CD4-positive, alpha-beta T cell (primary cell): ENCODE measurements around the gene CTBP1. TPM values are rescaled to one million over a fixed set of nuclear protein-coding genes. Genes with fewer than 3 reads are reported as not detected.
"Not testable (repeated sequence)": the region's sequence is repeated elsewhere in the genome, so short reads cannot be mapped to it uniquely, and the experiment has no call there.

Experiments used
- ATAC-seq: fragments of 200-7000 bp; cut with Tn5 transposase; one replicate; pipeline ENCODE4 v1.10.0; 2022; ENCODE audit warnings: mild to moderate bottlenecking; ENCODE audit not compliant: poor library complexity
- CTCF ChIA-PET: fragments of 350-600 bp; sonication (Branson Sonifier 250); formaldehyde crosslinking; loops from one replicate; lab custom pipeline; 2021; ENCODE audit warnings: antibody characterized with exemption, inconsistent platforms; lab: Charles Lee
- POLR2A ChIA-PET: fragments of 350-600 bp; sonication (Branson Sonifier 250); formaldehyde crosslinking; loops from one replicate; lab custom pipeline; 2021; ENCODE audit warnings: antibody characterized with exemption, inconsistent platforms; lab: Charles Lee
- DNase-seq, 14 experiments: peaks; one replicate each; pipeline ENCODE4 v3.0.0-alpha.2; 2013 to 2020; ENCODE audit warnings: mixed read lengths in 2 of 14
- H3K27ac ChIP-seq, 2 donors: one replicate each; pipeline versions ENCODE4 v1.5.1 to v1.7.0; 2013; ENCODE audit warnings: low read length in 2 of 2, low read depth in 1 of 2, mild to moderate bottlenecking in 1 of 2
- H3K27me3 ChIP-seq, 2 experiments: 1 replicate in 1 of 2; 2 replicates in 1 of 2; pipeline versions ENCODE4 v1.6.1 to v1.7.0; 2013; ENCODE audit warnings: low read length in 2 of 2, control low read depth in 1 of 2, mild to moderate bottlenecking in 1 of 2, moderate library complexity in 1 of 2; ENCODE audit not compliant: insufficient read depth in 2 of 2, control insufficient read depth in 1 of 2
- H3K36me3 ChIP-seq: one replicate; pipeline ENCODE4 v1.6.1; 2013; ENCODE audit warnings: low read length, control low read depth; ENCODE audit not compliant: insufficient read depth
- H3K4me1 ChIP-seq: one replicate; pipeline ENCODE4 v1.6.1; 2013; ENCODE audit warnings: low read length, control low read depth; ENCODE audit not compliant: insufficient read depth
- H3K4me3 ChIP-seq: one replicate; pipeline ENCODE4 v1.5.1; 2013; ENCODE audit warnings: mild to moderate bottlenecking, low read length, moderate library complexity
- H3K9me3 ChIP-seq, 2 experiments: 1 replicate in 1 of 2; 2 replicates in 1 of 2; pipeline versions ENCODE4 v1.6.1 to v1.7.0; 2013; ENCODE audit warnings: low read length in 2 of 2, mild to moderate bottlenecking in 2 of 2, control low read depth in 1 of 2, moderate library complexity in 1 of 2; ENCODE audit not compliant: control insufficient read depth in 1 of 2, insufficient read depth in 1 of 2
- H3K27ac Mint-ChIP-seq: one replicate; pipeline ENCODE4 v1.8.0; 2020; ENCODE audit warnings: mixed read lengths
- H3K27me3 Mint-ChIP-seq: one replicate; pipeline ENCODE4 v1.8.0; 2021; ENCODE audit warnings: mixed read lengths
- H3K36me3 Mint-ChIP-seq: one replicate; pipeline ENCODE4 v1.8.0; 2021; ENCODE audit warnings: low read depth, mixed read lengths
- H3K4me1 Mint-ChIP-seq: one replicate; pipeline ENCODE4 v1.8.0; 2021; ENCODE audit warnings: low read depth, mixed read lengths
- H3K4me3 Mint-ChIP-seq: one replicate; pipeline ENCODE4 v1.8.0; 2020; ENCODE audit warnings: mild to moderate bottlenecking, mixed read lengths
- H3K9me3 Mint-ChIP-seq: one replicate; pipeline ENCODE4 v1.8.0; 2020; ENCODE audit warnings: mixed read lengths
- intact Hi-C, 2 experiments: fragments of 100-400 bp; cut with DNase I in 1 of 2; cut with micrococcal nuclease in 1 of 2; formaldehyde crosslinking; loops; one replicate each; pipeline versions ENCODE4 v1.15.1 to v1.9.0; 2023 to 2025; cut with DNase I, micrococcal nuclease
- total RNA-seq, 174 experiments: library from RNA in 2 of 174; stranded (reverse) in 2 of 174; gene quantifications; one replicate each; pipeline ENCODE4 v1.2.3 and lab custom pipeline; 2021 to 2026
- TF ChIP-seq, protein P1 (sequence below): fragments of 200-600 bp; IDR thresholded peaks from one replicate; pipeline ENCODE4 v1.8.0; 2022; ENCODE audit warnings: antibody characterized with exemption, mild to moderate bottlenecking

The CTBP1 gene
- total RNA-seq, 2 experiments from 2014 or later: 132 to 148 TPM

DNA sequence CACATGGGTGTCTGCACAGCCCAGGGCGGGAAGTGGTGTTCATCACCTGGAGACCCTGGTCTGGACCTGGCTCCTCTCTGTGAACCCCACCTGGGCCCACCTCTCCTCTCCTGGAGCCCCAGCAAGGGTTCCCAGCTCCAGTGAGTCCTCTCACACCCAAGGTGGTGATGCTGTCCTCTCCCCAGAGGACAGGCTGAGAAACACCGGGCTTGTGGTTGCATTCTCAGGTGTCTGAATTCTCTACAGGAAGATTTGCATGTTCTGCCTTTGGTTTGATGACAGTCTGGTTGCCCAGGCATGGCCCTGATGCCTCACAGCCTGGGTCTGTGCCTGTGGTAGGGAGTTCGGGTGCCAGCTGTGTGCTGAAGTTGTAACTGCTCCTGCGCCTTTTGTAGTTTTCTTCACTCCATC is 44.6 kb upstream of the CTBP1 start:
- Histone ChIP-seq H3K27ac (no peak overlapping the region), H3K9me3 (no peaks in the 10 kb centered on the region), H3K27me3 (no peaks in the 10 kb centered on the region), H3K36me3 (peaks cover 27% of the 10 kb centered on the region), H3K4me1 (peaks cover 72% of the 10 kb centered on the region), H3K4me3 (no peak overlapping the region)
- H3K4me1 Mint-ChIP-seq: peaks cover 62% of the 10 kb centered on the region
- peak overlapping the region; percentile 48 for H3K4me3 Mint-ChIP-seq
- POLR2A ChIA-PET: no interaction called here
- ATAC-seq (no peak), DNase-seq (no peak)
- no peaks in the 10 kb centered on the region for H3K9me3 Mint-ChIP-seq
- no peaks in the 10 kb centered on the region for H3K27me3 Mint-ChIP-seq
- intact Hi-C loops: no loop called here
- TF ChIP-seq, protein P1, sequence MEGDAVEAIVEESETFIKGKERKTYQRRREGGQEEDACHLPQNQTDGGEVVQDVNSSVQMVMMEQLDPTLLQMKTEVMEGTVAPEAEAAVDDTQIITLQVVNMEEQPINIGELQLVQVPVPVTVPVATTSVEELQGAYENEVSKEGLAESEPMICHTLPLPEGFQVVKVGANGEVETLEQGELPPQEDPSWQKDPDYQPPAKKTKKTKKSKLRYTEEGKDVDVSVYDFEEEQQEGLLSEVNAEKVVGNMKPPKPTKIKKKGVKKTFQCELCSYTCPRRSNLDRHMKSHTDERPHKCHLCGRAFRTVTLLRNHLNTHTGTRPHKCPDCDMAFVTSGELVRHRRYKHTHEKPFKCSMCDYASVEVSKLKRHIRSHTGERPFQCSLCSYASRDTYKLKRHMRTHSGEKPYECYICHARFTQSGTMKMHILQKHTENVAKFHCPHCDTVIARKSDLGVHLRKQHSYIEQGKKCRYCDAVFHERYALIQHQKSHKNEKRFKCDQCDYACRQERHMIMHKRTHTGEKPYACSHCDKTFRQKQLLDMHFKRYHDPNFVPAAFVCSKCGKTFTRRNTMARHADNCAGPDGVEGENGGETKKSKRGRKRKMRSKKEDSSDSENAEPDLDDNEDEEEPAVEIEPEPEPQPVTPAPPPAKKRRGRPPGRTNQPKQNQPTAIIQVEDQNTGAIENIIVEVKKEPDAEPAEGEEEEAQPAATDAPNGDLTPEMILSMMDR: no peak
- H3K36me3 Mint-ChIP-seq: peaks cover 32% of the 10 kb centered on the region
- CTCF ChIA-PET: no interaction called here
- peak overlapping the region; percentile 70 for H3K27ac Mint-ChIP-seq

DNA sequence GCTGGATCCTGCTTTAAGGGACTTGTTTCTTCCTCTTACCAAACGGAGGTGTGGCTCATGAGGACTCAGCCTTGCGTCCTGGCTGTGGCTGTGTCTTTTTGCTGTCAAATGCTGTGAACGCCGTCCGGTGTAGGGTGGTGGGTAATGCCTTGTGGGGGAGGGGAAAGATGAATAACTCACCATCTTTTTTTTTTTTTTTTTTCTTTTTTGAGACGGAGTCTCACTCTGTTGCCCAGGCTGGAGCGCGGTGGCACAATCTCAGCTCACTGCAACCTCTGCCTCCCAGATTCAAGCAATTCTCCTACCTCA is 43.7 kb upstream of the CTBP1 start:
- H3K27ac ChIP-seq: not testable (repeated sequence)

DNA sequence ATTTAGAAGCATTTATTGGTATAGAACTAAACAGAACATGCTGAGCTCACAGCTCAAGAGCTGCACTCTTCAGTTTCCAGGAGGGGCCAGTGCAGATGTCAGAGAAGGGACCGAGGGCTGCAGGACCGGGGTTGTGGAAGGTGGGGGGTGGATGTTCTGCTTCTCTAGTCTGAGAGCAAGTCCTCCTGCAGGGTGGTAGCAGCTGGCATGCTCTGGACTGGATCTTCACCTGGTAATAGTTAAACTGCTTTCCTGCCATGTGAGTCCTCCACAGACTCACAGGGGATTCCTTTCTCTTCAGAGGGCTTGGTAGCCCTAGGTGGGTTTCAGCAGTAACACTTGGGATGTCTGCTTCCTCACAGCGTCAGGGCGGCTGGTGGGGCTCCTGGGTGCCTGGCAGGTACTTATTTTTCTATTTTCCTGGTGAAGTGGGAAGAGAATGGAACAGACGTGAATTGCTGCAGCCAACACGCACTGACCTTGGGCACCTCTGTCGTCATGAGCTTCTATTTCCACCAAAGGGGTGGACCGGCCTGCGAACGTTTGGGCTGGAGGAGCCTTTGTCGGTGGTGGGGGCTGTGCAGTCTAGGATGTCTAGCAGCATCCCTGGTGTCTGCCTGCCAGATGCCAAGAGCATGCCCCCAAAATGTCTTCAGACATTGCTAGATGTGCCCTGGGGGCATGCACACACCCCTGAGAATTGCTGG is 43.2 kb upstream of the CTBP1 start:
- Mint-ChIP-seq H3K27me3 (no peaks in the 10 kb centered on the region), H3K9me3 (no peaks in the 10 kb centered on the region), H3K4me1 (peaks cover 55% of the 10 kb centered on the region), H3K4me3 (peak overlapping the region; percentile 93), H3K36me3 (peaks cover 18% of the 10 kb centered on the region), H3K27ac (peak overlapping the region; percentile 93)
- intact Hi-C loops: no loop called here
- peaks cover 16% of the 10 kb centered on the region for H3K36me3 ChIP-seq
- H3K27ac ChIP-seq: no peak overlapping the region
- ChIA-PET CTCF (interaction anchor here (4.2 to 4.3 kb wide), 2 partner anchors 24 to 54 kb away, joined by 17 to 26 read pairs; partner anchors contain the start of gene UVSSA), POLR2A (interaction anchor here (0.8 to 1.2 kb wide), 2 partner anchors 17 to 54 kb away, joined by 3 read pairs; no protein-coding TSS in a partner anchor)
- TF ChIP-seq, protein P1: no peak
- H3K4me1 ChIP-seq: peaks cover 62% of the 10 kb centered on the region
- no peak overlapping the region for H3K4me3 ChIP-seq
- no peaks in the 10 kb centered on the region for H3K27me3 ChIP-seq
- DNase-seq (no peak), ATAC-seq (no peak)
- H3K9me3 ChIP-seq: no peaks in the 10 kb centered on the region

More for the DNA sequence above, 43.7 kb upstream of the CTBP1 start:
- DNase-seq, H3K9me3 Mint-ChIP-seq, intact Hi-C loops, H3K9me3 ChIP-seq, ATAC-seq, H3K4me3 ChIP-seq, H3K27me3 Mint-ChIP-seq, H3K27me3 ChIP-seq, POLR2A ChIA-PET: not testable (repeated sequence)
- Histone ChIP-seq H3K4me1 (peaks cover 67% of the 10 kb centered on the region), H3K36me3 (peaks cover 21% of the 10 kb centered on the region)
- H3K36me3 Mint-ChIP-seq: peaks cover 23% of the 10 kb centered on the region
- peaks cover 59% of the 10 kb centered on the region for H3K4me1 Mint-ChIP-seq
- H3K27ac Mint-ChIP-seq: peak overlapping the region; percentile 93
- H3K4me3 Mint-ChIP-seq: peak overlapping the region; percentile 93
- CTCF ChIA-PET: interaction anchor here (0.7 kb wide), 1 partner anchor 26 kb away, joined by 4 read pairs; no protein-coding TSS in a partner anchor
